Measurements from ENCODE around the gene ABCA3. TPM values are rescaled to one million over a fixed set of nuclear protein-coding genes. Genes with fewer than 3 reads are reported as not detected.
A peak's percentile ranks its signal among the peaks of the same experiment; 100 is the strongest.
"Not testable (repeated sequence)": the region's sequence is repeated elsewhere in the genome, so short reads cannot be mapped to it uniquely, and the experiment has no call there.

Gene ABCA3
- total and polyA plus RNA-seq, 2 donors: 5.5 to 8.3 TPM

- peaks cover 13% of the 10 kb centered on the region for H3K36me3 ChIP-seq (ENCODE audit: insufficient read depth)
- H3K27ac ChIP-seq (ENCODE audit: low read depth): not testable (repeated sequence)
- WGBS: 95% methylated on average over 7 of the region's 7 CpGs
Observed at GRCh38 chr16:2258530-2258929, 82.0 kb downstream of the ABCA3 start.

GRCh38 chr16:2257726-2258125 lies 82.8 kb downstream of the ABCA3 start:
- DNase-seq (ENCODE audit: extremely low spot score): no peak
- 91% methylated on average over 6 of the region's 6 CpGs for WGBS
- H3K4me1 ChIP-seq (ENCODE audit: insufficient read depth): no peaks in the 10 kb centered on the region
- no peak overlapping the region for H3K27ac ChIP-seq (ENCODE audit: low read depth)
- H3K36me3 ChIP-seq (ENCODE audit: insufficient read depth): peaks cover 11% of the 10 kb centered on the region
- H3K4me3 ChIP-seq (ENCODE audit: low read depth, low read length): no peak overlapping the region

More at GRCh38 chr16:2258530-2258929, 82.0 kb downstream of the ABCA3 start:
- DNase-seq (ENCODE audit: extremely low spot score); H3K4me3 ChIP-seq (ENCODE audit: low read depth, low read length); H3K4me1 ChIP-seq (ENCODE audit: insufficient read depth): not testable (repeated sequence)

GRCh38 chr16:2256531-2257140 lies 83.9 kb downstream of the ABCA3 start:
- Histone ChIP-seq H3K36me3 (ENCODE audit: insufficient read depth) (peaks cover 9% of the 10 kb centered on the region), H3K4me3 (ENCODE audit: low read depth, low read length) (no peak overlapping the region), H3K4me1 (ENCODE audit: insufficient read depth) (no peaks in the 10 kb centered on the region), H3K27ac (ENCODE audit: low read depth) (no peak overlapping the region)
- 92% methylated on average over 12 of the region's 12 CpGs for WGBS
- no peak for DNase-seq (ENCODE audit: extremely low spot score)

DNA sequence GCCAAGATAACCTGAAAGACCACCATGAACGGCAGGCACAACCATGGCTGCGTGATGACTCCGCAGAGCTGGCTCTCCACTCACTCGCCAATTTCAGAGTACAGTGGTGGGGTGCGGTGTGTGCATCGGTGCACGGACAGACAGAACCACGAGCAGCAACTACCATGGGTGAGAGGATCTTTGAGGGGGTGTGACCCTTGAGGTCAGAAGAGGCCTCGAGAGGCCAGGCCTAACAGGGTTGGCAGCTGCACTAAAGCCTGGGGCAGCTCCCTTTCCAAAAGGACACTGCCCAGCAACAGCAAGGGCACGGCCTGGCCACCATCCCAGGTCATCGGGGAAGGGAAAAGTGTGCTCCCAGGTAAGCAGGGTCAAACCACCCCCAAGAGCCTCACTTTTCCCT lies 87.2 kb downstream of the ABCA3 start:
- Histone ChIP-seq H3K4me3 (ENCODE audit: low read depth, low read length) (no peak overlapping the region), H3K4me1 (ENCODE audit: insufficient read depth) (peaks cover 3% of the 10 kb centered on the region), H3K36me3 (ENCODE audit: insufficient read depth) (peaks cover 7% of the 10 kb centered on the region), H3K27ac (ENCODE audit: low read depth) (no peak overlapping the region)
- DNase-seq (ENCODE audit: extremely low spot score): no peak
- 84% methylated on average over 11 of the region's 11 CpGs for WGBS

DNA sequence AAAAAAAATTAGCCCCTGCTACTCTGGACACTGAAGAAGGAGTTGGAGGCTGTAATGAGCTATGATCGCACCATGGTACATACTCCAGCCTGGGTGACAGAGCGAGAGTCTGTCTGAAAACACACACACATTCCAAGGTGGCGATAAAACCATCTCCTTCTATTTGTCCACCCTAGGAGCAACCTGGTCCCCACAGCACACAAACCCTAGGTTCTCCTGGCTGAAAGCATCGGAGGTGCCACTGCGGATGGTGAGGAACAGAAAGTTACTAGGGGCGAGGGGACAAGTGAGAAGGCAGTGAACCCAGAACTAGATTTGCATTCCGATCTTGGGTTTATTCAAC lies 87.8 kb downstream of the ABCA3 start:
- WGBS: 93% methylated on average over 7 of the region's 7 CpGs
- no peak overlapping the region for H3K27ac ChIP-seq (ENCODE audit: low read depth)
- no peak for DNase-seq (ENCODE audit: extremely low spot score)
- no peak overlapping the region for H3K4me3 ChIP-seq (ENCODE audit: low read depth, low read length)
- H3K4me1 ChIP-seq (ENCODE audit: insufficient read depth): peaks cover 3% of the 10 kb centered on the region
- H3K36me3 ChIP-seq (ENCODE audit: insufficient read depth): peaks cover 7% of the 10 kb centered on the region

DNA sequence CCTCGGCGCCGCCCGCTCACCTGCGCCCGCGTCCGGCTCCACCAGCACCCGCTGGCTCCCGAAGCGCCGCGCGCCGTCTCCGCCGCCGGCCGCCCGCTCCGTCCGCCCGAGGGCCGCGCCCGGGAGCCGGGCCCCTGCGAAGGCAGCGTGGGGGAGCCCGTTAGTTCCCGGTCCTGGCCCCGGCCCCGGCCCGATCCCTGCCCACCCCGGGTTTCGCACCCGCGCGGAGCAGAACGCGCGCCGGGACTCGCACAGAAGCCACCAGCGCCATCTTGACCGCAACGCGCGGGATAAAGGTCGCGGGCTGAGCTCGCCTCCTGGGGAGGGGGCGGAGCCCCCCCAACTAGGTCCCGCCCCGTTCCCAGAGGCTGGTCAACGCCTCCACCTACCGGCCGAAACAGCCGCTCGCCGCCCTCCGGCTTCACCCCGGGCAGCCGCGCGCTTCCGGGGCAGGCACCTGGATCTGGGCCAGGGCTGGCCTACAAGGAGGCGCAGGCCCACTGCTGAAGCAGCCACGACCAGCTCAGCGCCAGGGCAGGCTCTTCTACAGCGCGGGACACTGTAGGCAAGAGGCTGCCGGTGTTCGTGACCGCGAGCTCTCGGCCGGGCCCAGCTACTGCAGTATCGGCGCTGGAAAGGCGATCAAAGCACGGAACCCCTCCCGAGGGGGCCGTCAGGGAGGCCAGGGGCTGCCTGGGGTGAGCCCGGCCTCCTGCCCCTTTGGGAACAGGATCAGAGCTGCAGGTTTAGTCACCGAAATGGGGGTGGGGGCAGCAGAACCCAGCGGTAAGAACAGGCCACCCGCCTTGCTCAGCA lies 89.0 kb downstream of the ABCA3 start, which contains the start of gene ECI1:
ECI1 (minus strand) TSS at position 292 of the 816 bp plus-strand sequence; CDS start at position 271, 21 bp downstream.
- H3K36me3 ChIP-seq (ENCODE audit: insufficient read depth): peaks cover 3% of the 10 kb centered on the region
- H3K4me3 ChIP-seq (ENCODE audit: low read depth, low read length): peak within 1 kb of the TSS; percentile 80
- peaks cover 3% of the 10 kb centered on the region for H3K4me1 ChIP-seq (ENCODE audit: insufficient read depth)
- DNase-seq (ENCODE audit: extremely low spot score): peak; percentile 64
- peak within 1 kb of the TSS; percentile 91 for H3K27ac ChIP-seq (ENCODE audit: low read depth)
- WGBS: 1% methylated on average over 88 of the region's 88 CpGs

- no peak for DNase-seq (ENCODE audit: extremely low spot score)
- Histone ChIP-seq H3K27ac (ENCODE audit: low read depth) (peak overlapping the region; percentile 91), H3K4me1 (ENCODE audit: insufficient read depth) (peaks cover 3% of the 10 kb centered on the region), H3K36me3 (ENCODE audit: insufficient read depth) (peaks cover 2% of the 10 kb centered on the region), H3K4me3 (ENCODE audit: low read depth, low read length) (peak overlapping the region; percentile 80)
- WGBS: 5% methylated on average over 35 of the region's 35 CpGs
Observed at GRCh38 chr16:2250652-2251295, 89.8 kb downstream of the ABCA3 start.

GRCh38 chr16:2246301-2246885 lies 94.1 kb downstream of the ABCA3 start:
- Histone ChIP-seq H3K36me3 (ENCODE audit: insufficient read depth) (no peaks in the 10 kb centered on the region), H3K4me3 (ENCODE audit: low read depth, low read length) (no peak overlapping the region), H3K27ac (ENCODE audit: low read depth) (no peak overlapping the region), H3K4me1 (ENCODE audit: insufficient read depth) (peaks cover 3% of the 10 kb centered on the region)
- no peak for DNase-seq (ENCODE audit: extremely low spot score)
- whole genome bisulfite sequencing: 92% methylated on average over 18 of the region's 18 CpGs

GRCh38 chr16:2244926-2245795 lies 95.4 kb downstream of the ABCA3 start:
- Histone ChIP-seq H3K4me1 (ENCODE audit: insufficient read depth) (no peaks in the 10 kb centered on the region), H3K27ac (ENCODE audit: low read depth) (no peak overlapping the region), H3K4me3 (ENCODE audit: low read depth, low read length) (no peak overlapping the region), H3K36me3 (ENCODE audit: insufficient read depth) (no peaks in the 10 kb centered on the region)
- DNase-seq (ENCODE audit: extremely low spot score): no peak
- WGBS: 95% methylated on average over 30 of the region's 30 CpGs

GRCh38 chr16:2244301-2244700 lies 96.2 kb downstream of the ABCA3 start:
- 77% methylated on average over 17 of the region's 17 CpGs for WGBS
- H3K27ac ChIP-seq (ENCODE audit: low read depth): no peak overlapping the region
- H3K4me3 ChIP-seq (ENCODE audit: low read depth, low read length): no peak overlapping the region
- no peak for DNase-seq (ENCODE audit: extremely low spot score)
- no peaks in the 10 kb centered on the region for H3K36me3 ChIP-seq (ENCODE audit: insufficient read depth)
- H3K4me1 ChIP-seq (ENCODE audit: insufficient read depth): no peaks in the 10 kb centered on the region

- Histone ChIP-seq H3K4me1 (ENCODE audit: insufficient read depth) (no peaks in the 10 kb centered on the region), H3K4me3 (ENCODE audit: low read depth, low read length) (no peak overlapping the region), H3K36me3 (ENCODE audit: insufficient read depth) (no peaks in the 10 kb centered on the region), H3K27ac (ENCODE audit: low read depth) (no peak overlapping the region)
- 96% methylated on average over 11 of the region's 11 CpGs for WGBS
- no peak for DNase-seq (ENCODE audit: extremely low spot score)
Observed at GRCh38 chr16:2243781-2244180, 96.7 kb downstream of the ABCA3 start.

DNA sequence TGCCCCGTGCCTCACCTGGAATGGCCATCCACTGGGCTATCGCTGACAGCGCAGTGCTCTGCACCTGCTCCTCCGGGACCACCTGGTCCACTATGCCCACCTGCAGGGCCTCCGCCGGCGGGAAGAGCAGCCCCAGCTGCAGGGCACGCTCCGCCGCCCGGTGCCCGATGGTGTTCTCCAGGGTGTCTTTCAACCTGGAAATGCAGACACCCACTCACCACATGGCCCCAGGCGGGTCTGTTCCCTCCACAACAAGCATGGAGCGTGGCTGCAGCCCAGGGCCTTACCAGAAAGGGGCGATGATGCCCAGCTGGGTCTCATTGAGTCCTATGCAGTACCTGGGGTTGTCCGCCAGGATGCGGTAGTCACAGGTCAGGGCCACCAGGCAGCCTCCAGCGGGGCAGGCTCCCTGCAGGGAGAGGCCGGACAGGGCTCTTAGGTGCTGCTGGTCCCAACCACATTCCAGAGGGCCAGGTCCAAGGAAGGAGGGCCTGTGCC lies 97.4 kb downstream of the ABCA3 start:
- Histone ChIP-seq H3K36me3 (ENCODE audit: insufficient read depth) (no peaks in the 10 kb centered on the region), H3K4me3 (ENCODE audit: low read depth, low read length) (no peak overlapping the region), H3K27ac (ENCODE audit: low read depth) (no peak overlapping the region), H3K4me1 (ENCODE audit: insufficient read depth) (no peaks in the 10 kb centered on the region)
- no peak for DNase-seq (ENCODE audit: extremely low spot score)
- 97% methylated on average over 19 of the region's 19 CpGs for WGBS

GRCh38 chr16:2242598-2242997 lies 97.9 kb downstream of the ABCA3 start:
- Histone ChIP-seq H3K4me3 (ENCODE audit: low read depth, low read length) (no peak overlapping the region), H3K4me1 (ENCODE audit: insufficient read depth) (no peaks in the 10 kb centered on the region), H3K27ac (ENCODE audit: low read depth) (no peak overlapping the region), H3K36me3 (ENCODE audit: insufficient read depth) (no peaks in the 10 kb centered on the region)
- 84% methylated on average over 11 of the region's 11 CpGs for WGBS
- no peak for DNase-seq (ENCODE audit: extremely low spot score)
